Measurements from ENCODE around the gene SHANK3.

Gene SHANK3

GRCh38 chr22:50678218-50678650, 5.6 kb downstream of the SHANK3 start:
- no peak for DNase-seq (ENCODE audit: low read depth in 2 of 2)

GRCh38 chr22:50678651-50679521, 6.3 kb downstream of the SHANK3 start:
- DNase-seq (ENCODE audit: low read depth in 2 of 2): no peak

DNA sequence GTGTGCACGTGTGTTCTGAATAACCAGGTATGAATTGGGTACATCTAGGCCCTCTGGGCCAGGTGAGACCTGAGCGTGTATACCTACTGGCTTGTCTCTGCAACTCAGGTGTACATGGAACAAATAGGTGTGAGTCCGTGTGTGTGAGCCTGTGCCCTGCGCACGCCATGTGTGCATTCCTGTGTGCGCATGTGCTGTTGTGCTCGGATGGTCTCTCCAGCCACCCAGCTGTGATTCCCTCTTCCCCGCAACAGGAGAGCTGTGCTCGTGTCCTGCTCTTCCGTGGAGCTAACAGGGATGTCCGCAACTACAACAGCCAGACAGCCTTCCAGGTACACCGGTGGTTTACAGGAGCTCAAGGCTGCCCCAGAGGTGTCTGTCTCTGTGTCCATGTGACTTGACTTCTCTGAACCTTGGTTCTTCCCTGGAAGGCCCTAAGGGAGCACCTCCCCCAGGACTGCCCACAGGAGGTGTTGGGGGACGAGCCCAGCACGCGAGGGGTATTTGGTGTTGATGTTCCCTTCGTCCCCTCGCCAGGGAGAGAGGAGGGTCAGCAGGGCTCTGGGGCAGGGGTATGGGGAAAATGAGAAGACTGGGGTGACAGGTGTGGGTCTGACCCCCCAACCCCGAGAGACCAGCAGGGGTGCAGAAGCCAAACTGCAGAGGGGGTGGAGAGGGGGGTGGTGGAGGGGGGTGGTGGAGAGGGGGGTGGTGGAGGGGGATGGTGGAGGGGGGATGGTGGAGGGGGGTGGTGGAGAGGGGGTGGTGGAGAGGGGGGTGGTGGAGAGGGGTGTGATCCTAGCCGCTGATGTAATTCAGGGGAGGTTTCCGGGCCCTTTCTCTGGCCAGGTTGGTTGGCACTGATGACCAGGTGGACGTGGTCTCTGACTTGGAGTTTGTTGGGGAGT, 10.7 kb downstream of the SHANK3 start:
- DNase-seq (ENCODE audit: low read depth in 2 of 2): no peak

- no peak for DNase-seq (ENCODE audit: low read depth in 2 of 2)
Observed at GRCh38 chr22:50683994-50684371, 11.4 kb downstream of the SHANK3 start.

DNA sequence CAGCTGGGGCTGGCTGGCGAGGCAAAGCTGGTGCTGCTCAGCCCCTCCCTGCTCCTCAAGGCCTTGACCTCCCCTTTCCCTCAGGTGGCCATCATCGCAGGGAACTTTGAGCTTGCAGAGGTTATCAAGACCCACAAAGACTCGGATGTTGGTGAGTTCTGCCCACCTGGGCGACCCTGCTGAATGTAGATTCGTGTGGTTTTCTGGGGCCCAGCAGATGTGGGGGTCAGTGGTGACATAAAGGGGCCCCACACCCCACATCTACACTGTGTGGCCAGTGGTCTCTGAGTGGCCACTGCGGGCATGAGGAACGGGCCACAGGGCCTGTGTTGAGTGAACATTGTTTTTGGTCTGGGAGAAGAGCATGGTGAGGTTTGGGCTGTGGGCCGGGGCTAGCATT, 11.9 kb downstream of the SHANK3 start:
- no peak for DNase-seq (ENCODE audit: low read depth in 2 of 2)

- DNase-seq (ENCODE audit: low read depth in 2 of 2): no peak
Observed at GRCh38 chr22:50684986-50685385, 12.4 kb downstream of the SHANK3 start.

DNA sequence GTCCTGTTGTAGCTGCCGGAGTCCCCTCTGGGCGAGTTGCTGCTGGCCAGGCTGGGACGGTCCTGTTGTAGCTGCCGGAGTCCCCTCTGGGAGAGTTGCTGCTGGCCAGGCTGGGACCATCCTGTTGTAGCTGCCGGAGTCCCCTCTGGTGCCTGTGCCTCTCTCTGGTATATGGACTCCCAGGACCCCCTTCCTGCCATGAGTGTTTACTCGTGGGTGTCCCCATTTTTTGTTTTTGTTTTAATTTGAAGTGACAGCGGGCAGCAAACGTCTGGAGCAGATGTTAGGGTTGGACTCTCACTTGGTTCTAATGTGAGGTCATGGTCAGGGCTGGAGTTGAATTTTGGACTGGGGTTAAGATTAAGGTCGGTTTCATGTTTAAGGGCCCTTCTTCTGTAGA, 14.2 kb downstream of the SHANK3 start:
- no peak for DNase-seq (ENCODE audit: low read depth in 2 of 2)

DNA sequence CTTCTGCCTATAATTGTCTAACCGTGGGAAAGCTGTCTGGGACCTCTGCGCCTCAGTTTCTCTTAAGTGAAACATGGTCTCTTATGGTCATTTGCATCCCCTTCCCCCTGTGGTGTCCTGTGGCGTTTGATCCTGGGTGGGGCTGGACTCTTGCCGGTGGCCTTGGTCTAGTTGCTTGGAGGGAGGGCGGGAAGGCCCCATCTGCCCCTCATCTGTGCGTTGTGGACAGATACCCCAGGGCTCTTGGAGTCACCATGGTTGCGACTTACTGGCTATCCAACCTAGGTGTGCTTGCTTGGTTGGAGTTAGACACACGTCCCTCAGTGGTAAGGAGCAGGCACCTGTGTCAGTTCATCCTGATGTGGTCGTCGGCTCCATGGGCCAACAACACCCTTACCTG, 15.2 kb downstream of the SHANK3 start:
- no peak for DNase-seq (ENCODE audit: low read depth in 2 of 2)

DNA sequence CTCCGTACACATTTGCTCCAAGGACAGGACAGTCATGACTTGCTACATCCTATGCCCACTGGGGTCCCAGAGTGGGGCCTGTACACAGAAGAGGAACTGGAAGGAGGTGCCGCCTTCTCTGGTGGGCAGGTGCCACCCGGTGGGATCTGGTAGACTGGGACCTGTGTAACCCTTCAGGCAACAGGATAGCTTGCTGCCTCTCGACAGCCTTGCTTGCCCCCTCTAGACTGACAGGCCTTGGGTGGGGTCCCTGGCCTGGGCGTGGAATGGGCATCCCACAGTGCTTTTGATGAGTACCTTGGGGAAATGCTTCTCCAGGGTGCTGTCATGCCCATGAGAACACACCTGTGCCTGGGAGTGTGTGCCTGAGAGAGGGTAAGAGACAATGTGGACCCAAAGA, 15.8 kb downstream of the SHANK3 start:
- DNase-seq (ENCODE audit: low read depth in 2 of 2): no peak

DNA sequence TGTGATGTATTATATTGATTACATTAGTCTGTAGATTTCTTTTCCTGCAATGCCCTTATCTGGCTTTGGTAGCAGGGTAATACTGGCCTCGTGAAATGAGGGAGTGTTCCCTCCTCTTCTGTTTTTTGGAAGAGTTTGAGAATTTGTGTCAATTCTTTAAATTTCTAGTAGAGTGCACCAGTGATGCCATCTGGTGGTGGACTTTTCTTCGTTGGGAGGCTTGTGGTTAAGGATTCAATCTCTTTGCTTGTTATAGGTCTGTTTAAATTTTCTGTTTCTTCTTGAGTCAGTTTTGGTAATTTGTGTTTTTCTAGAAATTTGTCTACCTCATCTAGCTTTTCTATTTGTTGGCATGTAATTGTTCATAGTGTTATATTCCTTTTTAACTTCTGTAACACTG, 18.9 kb downstream of the SHANK3 start:
- no peak for DNase-seq (ENCODE audit: low read depth in 2 of 2)

DNA sequence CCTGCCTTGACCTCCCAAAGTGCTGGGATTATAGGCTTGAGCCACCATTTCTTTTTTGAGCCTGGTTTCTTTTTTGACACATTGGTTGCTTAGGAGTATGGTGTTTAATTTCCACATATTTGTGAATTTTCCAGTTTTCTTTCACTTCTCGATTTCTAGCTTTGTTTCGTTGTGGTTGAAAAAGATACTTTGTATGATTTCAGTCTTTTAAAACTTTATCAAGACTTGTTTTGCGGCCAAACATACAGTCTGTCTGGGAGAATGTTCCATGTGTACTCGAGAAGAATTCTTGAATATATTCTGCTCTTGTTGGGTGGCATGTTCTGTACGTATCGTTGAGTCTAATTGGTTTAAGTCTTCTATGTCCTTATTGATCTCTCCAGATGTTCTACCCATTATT, 20.8 kb downstream of the SHANK3 start:
- DNase-seq (ENCODE audit: low read depth in 2 of 2): no peak

GRCh38 chr22:50694099-50694605, 21.5 kb downstream of the SHANK3 start:
- no peak for DNase-seq (ENCODE audit: low read depth in 2 of 2)

DNA sequence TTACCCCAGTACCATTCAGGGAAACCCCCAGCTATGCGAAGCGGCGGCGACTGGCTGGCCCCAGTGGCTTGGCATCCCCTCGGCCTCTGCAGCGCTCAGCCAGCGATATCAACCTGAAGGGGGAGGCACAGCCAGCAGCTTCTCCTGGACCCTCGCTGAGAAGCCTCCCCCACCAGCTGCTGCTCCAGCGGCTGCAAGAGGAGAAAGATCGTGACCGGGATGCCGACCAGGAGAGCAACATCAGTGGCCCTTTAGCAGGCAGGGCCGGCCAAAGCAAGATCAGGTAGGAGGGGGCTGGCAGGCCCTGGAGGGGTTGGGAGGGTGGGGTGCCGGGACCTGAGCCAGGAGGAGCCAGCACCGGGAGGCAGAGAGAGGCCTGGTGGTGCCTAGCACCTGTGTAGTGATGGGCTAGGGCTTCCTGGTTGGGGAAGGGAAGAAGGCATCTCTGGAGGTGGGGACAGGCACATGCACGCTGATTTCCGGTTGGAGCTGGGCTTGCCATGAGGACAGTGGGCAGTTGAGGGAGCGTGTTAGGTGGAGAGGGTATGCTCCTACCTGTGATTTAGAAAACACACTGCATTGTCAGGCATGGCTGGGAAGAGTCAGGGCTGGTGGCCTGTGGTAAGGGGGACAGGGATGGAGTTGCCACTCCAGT, 22.3 kb downstream of the SHANK3 start:
- DNase-seq (ENCODE audit: low read depth in 2 of 2): no peak

DNA sequence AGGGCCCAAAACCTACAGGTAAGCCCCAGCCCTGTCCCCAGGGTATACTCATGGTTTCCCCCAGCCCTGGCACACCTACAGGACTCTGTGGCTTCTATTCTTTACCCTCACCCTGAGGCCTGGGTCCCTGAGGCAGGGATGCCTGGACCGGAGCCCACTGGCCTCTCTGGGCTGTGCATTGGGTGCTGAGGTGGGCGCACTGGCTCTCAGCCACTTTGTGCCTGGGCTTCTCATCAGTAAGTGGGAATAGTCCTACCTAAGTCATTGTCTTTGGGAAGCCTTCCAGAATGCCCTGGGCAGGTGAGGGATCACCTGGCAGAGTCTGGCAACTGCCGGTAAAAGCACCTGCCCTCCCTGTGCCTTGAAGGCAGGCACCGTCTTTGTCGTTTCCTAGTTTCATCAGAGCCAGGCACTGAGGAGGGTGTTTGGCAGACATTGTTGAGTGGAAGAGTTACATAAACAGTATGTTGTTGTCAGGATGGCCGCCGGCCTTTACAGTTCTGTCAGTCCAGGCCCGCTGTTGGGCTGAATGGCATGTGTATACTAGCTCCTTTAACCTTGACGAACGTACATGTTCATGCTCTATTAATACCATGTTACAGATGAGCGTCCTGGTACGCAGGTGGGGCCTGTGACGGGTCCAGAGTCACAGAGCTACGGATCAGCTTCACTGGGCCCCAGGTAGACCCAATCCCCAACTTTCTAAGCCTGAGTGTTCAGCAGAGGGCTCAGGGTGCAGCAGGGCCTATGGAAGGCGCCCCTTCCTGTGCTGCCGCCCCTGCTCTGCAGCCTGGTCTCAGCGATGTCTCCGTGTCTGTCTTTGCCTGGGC, 23.0 kb downstream of the SHANK3 start:
- no peak for DNase-seq (ENCODE audit: low read depth in 2 of 2)

DNA sequence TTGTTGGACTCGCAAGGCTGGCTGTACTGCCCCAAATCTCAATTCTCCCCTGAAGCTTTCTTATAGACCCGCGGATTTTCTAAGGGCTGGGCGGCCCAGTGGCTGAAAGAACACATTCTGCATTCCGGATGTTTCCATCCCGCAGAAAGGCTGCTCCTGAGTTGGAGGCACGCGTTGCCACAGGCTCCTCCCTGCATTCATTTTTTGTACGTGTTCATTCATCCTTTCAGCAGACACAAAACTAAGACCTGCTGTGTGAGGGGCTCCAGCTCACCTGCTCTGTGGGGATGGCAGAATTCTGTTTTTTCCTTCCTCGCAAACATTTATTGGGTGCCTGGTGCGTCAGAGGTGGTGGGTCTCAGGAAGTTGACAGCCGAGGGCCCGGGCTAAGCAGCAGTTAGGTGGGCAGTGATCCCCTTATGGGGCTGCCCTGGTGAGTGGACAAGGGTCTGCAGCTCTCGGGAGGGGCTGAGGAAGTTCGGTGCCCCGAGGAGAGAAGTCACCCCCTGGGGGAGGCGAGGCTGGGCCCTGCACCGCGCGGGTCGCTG, 23.7 kb downstream of the SHANK3 start:
- DNase-seq (ENCODE audit: low read depth in 2 of 2): no peak

- DNase-seq (ENCODE audit: low read depth in 2 of 2): no peak
Observed at GRCh38 chr22:50696799-50697561, 24.4 kb downstream of the SHANK3 start.

GRCh38 chr22:50697667-50698506, 25.3 kb downstream of the SHANK3 start:
- no peak for DNase-seq (ENCODE audit: low read depth in 2 of 2)

GRCh38 chr22:50698546-50698945, 25.9 kb downstream of the SHANK3 start:
- no peak for DNase-seq (ENCODE audit: low read depth in 2 of 2)
